ENCODE data around the gene UBE2K.

Gene UBE2K

GRCh38 chr4:39758176-39758575 is 60.2 kb downstream of the UBE2K start:
- H3K4me1 ChIP-seq (ENCODE audit: control insufficient read depth in 2 of 2, insufficient read depth in 1 of 2, low read depth in 1 of 2, low read length in 2 of 2) = no peaks in the 10 kb centered on the region
- H2BK120ac ChIP-seq (ENCODE audit: low read depth, low read length) = no peak overlapping the region
- H2BK15ac ChIP-seq (ENCODE audit: low read length) = no peak overlapping the region
- H2AFZ ChIP-seq (ENCODE audit: low read length) = no peak overlapping the region
- no CpG with 5 or more reads among the region's 6 CpGs for WGBS, 2 donors (ENCODE audit: extremely low coverage in 2 of 2, insufficient read length in 2 of 2, insufficient replicate concordance in 1 of 2)
- H3K9me3 ChIP-seq (replicated peaks in 1 of 2; ENCODE audit: control insufficient read depth in 2 of 2, insufficient read depth in 1 of 2, low read depth in 1 of 2, low read length in 2 of 2) = no peaks in the 10 kb centered on the region
- no peak overlapping the region for H3K9ac ChIP-seq (ENCODE audit: low read depth, low read length, poor library complexity)
- no peak overlapping the region for H3K18ac ChIP-seq (ENCODE audit: low read length)
- H3K4ac ChIP-seq (ENCODE audit: low read length) = no peak overlapping the region
- no peak overlapping the region for H3K4me2 ChIP-seq (ENCODE audit: insufficient read depth, low read length, poor library complexity, severe bottlenecking)
- no peak overlapping the region for H3K23ac ChIP-seq (ENCODE audit: low read depth, low read length, poor library complexity)
- peaks cover 11 to 89% of the 10 kb centered on the region in 2 donors for H3K36me3 ChIP-seq (replicated peaks in 1 of 2; ENCODE audit: control insufficient read depth in 2 of 2, insufficient read depth in 2 of 2, low read length in 2 of 2)
- H3K27ac ChIP-seq (replicated peaks; ENCODE audit: low read length) = no peak overlapping the region
- no peak overlapping the region for H3K14ac ChIP-seq (ENCODE audit: low read length)
- H2BK5ac ChIP-seq (ENCODE audit: low read length) = no peak overlapping the region
- H4K91ac ChIP-seq (ENCODE audit: low read depth, low read length, poor library complexity) = no peak overlapping the region
- no peaks in the 10 kb centered on the region for H3K79me1 ChIP-seq (ENCODE audit: low read depth, low read length)
- DNase-seq (ENCODE audit: low spot score) = no peak
- H3K4me3 ChIP-seq (ENCODE audit: low read length in 2 of 2) = no peak overlapping the region
- H2AK5ac ChIP-seq (ENCODE audit: low read depth, low read length) = no peak overlapping the region
- no peak overlapping the region for H2BK12ac ChIP-seq (ENCODE audit: low read length)
- no peak overlapping the region for H4K8ac ChIP-seq (ENCODE audit: low read depth, low read length)
- H3K27me3 ChIP-seq (ENCODE audit: control insufficient read depth in 3 of 3, insufficient read depth in 3 of 3, low read depth in 1 of 3, low read length in 3 of 3) = no peaks in the 10 kb centered on the region

GRCh38 chr4:39759569-39759968 is 61.6 kb downstream of the UBE2K start:
- no peak overlapping the region for H3K4ac ChIP-seq (ENCODE audit: low read length)
- H2BK12ac ChIP-seq (ENCODE audit: low read length) = no peak overlapping the region
- H3K4me1 ChIP-seq (ENCODE audit: control insufficient read depth in 2 of 2, insufficient read depth in 1 of 2, low read depth in 1 of 2, low read length in 2 of 2) = no peaks in the 10 kb centered on the region
- peaks cover 11 to 91% of the 10 kb centered on the region in 2 donors for H3K36me3 ChIP-seq (replicated peaks in 1 of 2; ENCODE audit: control insufficient read depth in 2 of 2, insufficient read depth in 2 of 2, low read length in 2 of 2)
- no peak overlapping the region for H2AFZ ChIP-seq (ENCODE audit: low read length)
- no peak overlapping the region for H2BK5ac ChIP-seq (ENCODE audit: low read length)
- H3K9ac ChIP-seq (ENCODE audit: low read depth, low read length, poor library complexity) = no peak overlapping the region
- no CpG with 5 or more reads among the region's 4 CpGs for WGBS, 2 donors (ENCODE audit: extremely low coverage in 2 of 2, insufficient read length in 2 of 2, insufficient replicate concordance in 1 of 2)
- no peak overlapping the region for H3K27ac ChIP-seq (replicated peaks; ENCODE audit: low read length)
- no peak overlapping the region for H2BK120ac ChIP-seq (ENCODE audit: low read depth, low read length)
- H3K18ac ChIP-seq (ENCODE audit: low read length) = no peak overlapping the region
- no peak for DNase-seq (ENCODE audit: low spot score)
- H3K4me3 ChIP-seq (ENCODE audit: low read length in 2 of 2) = no peak overlapping the region
- no peak overlapping the region for H2BK15ac ChIP-seq (ENCODE audit: low read length)
- H3K23ac ChIP-seq (ENCODE audit: low read depth, low read length, poor library complexity) = no peak overlapping the region
- H2AK5ac ChIP-seq (ENCODE audit: low read depth, low read length) = no peak overlapping the region
- H3K4me2 ChIP-seq (ENCODE audit: insufficient read depth, low read length, poor library complexity, severe bottlenecking) = no peak overlapping the region
- H3K9me3 ChIP-seq (replicated peaks in 1 of 2; ENCODE audit: control insufficient read depth in 2 of 2, insufficient read depth in 1 of 2, low read depth in 1 of 2, low read length in 2 of 2) = no peaks in the 10 kb centered on the region
- no peak overlapping the region for H3K14ac ChIP-seq (ENCODE audit: low read length)
- H4K8ac ChIP-seq (ENCODE audit: low read depth, low read length) = no peak overlapping the region
- no peaks in the 10 kb centered on the region for H3K79me1 ChIP-seq (ENCODE audit: low read depth, low read length)
- no peak overlapping the region for H4K91ac ChIP-seq (ENCODE audit: low read depth, low read length, poor library complexity)
- H3K27me3 ChIP-seq (ENCODE audit: control insufficient read depth in 3 of 3, insufficient read depth in 3 of 3, low read depth in 1 of 3, low read length in 3 of 3) = no peaks in the 10 kb centered on the region

DNA sequence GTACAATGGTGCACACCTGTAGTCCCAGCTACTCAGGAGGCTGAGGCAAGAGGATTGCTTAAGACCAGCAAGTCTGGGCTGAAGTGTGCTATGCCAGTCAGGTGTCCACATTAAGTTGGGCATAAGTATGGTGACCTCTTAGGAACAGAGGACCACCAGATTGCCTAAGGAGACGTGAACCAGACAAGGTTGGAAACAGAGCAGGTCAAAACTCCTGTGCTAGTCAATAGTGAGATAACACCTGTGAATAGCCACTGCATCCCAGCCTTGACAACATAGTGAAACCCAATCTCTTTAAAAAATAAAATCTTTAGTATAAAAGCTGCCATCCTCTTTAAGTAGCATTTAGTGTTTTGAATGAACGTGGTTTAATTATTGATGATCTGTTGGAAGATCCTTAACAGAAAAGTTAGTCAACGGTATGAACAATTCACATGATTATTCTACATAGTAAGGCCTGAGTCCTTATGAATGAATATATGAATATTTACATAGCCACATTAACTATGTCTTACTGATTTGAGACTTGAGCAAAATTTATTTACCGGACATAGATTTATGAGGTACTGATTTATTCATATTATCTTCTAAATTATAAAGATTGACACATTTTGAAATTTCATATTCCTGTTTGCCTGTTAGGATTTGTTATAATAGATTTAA is 63.2 kb downstream of the UBE2K start:
- H2AK5ac ChIP-seq (ENCODE audit: low read depth, low read length) = no peak overlapping the region
- no peaks in the 10 kb centered on the region for H3K4me1 ChIP-seq (ENCODE audit: control insufficient read depth in 2 of 2, insufficient read depth in 1 of 2, low read depth in 1 of 2, low read length in 2 of 2)
- no peak for DNase-seq (ENCODE audit: low spot score)
- no peak overlapping the region for H4K8ac ChIP-seq (ENCODE audit: low read depth, low read length)
- peaks cover 12 to 94% of the 10 kb centered on the region in 2 donors for H3K36me3 ChIP-seq (replicated peaks in 1 of 2; ENCODE audit: control insufficient read depth in 2 of 2, insufficient read depth in 2 of 2, low read length in 2 of 2)
- no peak overlapping the region for H2BK15ac ChIP-seq (ENCODE audit: low read length)
- no peak overlapping the region for H4K91ac ChIP-seq (ENCODE audit: low read depth, low read length, poor library complexity)
- no peak overlapping the region for H3K4me3 ChIP-seq (ENCODE audit: low read length in 2 of 2)
- no peak overlapping the region for H3K23ac ChIP-seq (ENCODE audit: low read depth, low read length, poor library complexity)
- no peak overlapping the region for H3K27ac ChIP-seq (replicated peaks; ENCODE audit: low read length)
- no peak overlapping the region for H3K4ac ChIP-seq (ENCODE audit: low read length)
- no peak overlapping the region for H2BK120ac ChIP-seq (ENCODE audit: low read depth, low read length)
- H3K18ac ChIP-seq (ENCODE audit: low read length) = no peak overlapping the region
- H2AFZ ChIP-seq (ENCODE audit: low read length) = no peak overlapping the region
- no peak overlapping the region for H3K9ac ChIP-seq (ENCODE audit: low read depth, low read length, poor library complexity)
- WGBS, 2 donors (ENCODE audit: extremely low coverage in 2 of 2, insufficient read length in 2 of 2, insufficient replicate concordance in 1 of 2) = no CpG with 5 or more reads among the region's 4 CpGs
- no peak overlapping the region for H2BK5ac ChIP-seq (ENCODE audit: low read length)
- H2BK12ac ChIP-seq (ENCODE audit: low read length) = no peak overlapping the region
- H3K9me3 ChIP-seq (replicated peaks in 1 of 2; ENCODE audit: control insufficient read depth in 2 of 2, insufficient read depth in 1 of 2, low read depth in 1 of 2, low read length in 2 of 2) = peaks cover 0 to 7% of the 10 kb centered on the region in 2 donors
- H3K79me1 ChIP-seq (ENCODE audit: low read depth, low read length) = no peaks in the 10 kb centered on the region
- no peaks in the 10 kb centered on the region for H3K27me3 ChIP-seq (ENCODE audit: control insufficient read depth in 3 of 3, insufficient read depth in 3 of 3, low read depth in 1 of 3, low read length in 3 of 3)
- no peak overlapping the region for H3K14ac ChIP-seq (ENCODE audit: low read length)
- no peak overlapping the region for H3K4me2 ChIP-seq (ENCODE audit: insufficient read depth, low read length, poor library complexity, severe bottlenecking)

- Histone ChIP-seq H2AFZ (ENCODE audit: low read length) (no peak overlapping the region), H3K14ac (ENCODE audit: low read length) (no peak overlapping the region), H3K27ac (replicated peaks; ENCODE audit: low read length) (no peak overlapping the region), H2BK120ac (ENCODE audit: low read depth, low read length) (no peak overlapping the region), H2BK5ac (ENCODE audit: low read length) (no peak overlapping the region), H2BK12ac (ENCODE audit: low read length) (no peak overlapping the region), H3K9ac (ENCODE audit: low read depth, low read length, poor library complexity) (no peak overlapping the region), H3K36me3 (replicated peaks in 1 of 2; ENCODE audit: control insufficient read depth in 2 of 2, insufficient read depth in 2 of 2, low read length in 2 of 2) (peaks cover 13 to 94% of the 10 kb centered on the region in 2 donors), H2BK15ac (ENCODE audit: low read length) (no peak overlapping the region), H3K4me2 (ENCODE audit: insufficient read depth, low read length, poor library complexity, severe bottlenecking) (no peak overlapping the region), H3K9me3 (replicated peaks in 1 of 2; ENCODE audit: control insufficient read depth in 2 of 2, insufficient read depth in 1 of 2, low read depth in 1 of 2, low read length in 2 of 2) (peaks cover 0 to 8% of the 10 kb centered on the region in 2 donors), H4K91ac (ENCODE audit: low read depth, low read length, poor library complexity) (no peak overlapping the region), H3K4me1 (ENCODE audit: control insufficient read depth in 2 of 2, insufficient read depth in 1 of 2, low read depth in 1 of 2, low read length in 2 of 2) (no peaks in the 10 kb centered on the region), H2AK5ac (ENCODE audit: low read depth, low read length) (no peak overlapping the region), H3K23ac (ENCODE audit: low read depth, low read length, poor library complexity) (no peak overlapping the region), H3K79me1 (ENCODE audit: low read depth, low read length) (no peaks in the 10 kb centered on the region), H3K4me3 (ENCODE audit: low read length in 2 of 2) (no peak overlapping the region), H3K18ac (ENCODE audit: low read length) (no peak overlapping the region), H4K8ac (ENCODE audit: low read depth, low read length) (no peak overlapping the region), H3K4ac (ENCODE audit: low read length) (no peak overlapping the region), H3K27me3 (ENCODE audit: control insufficient read depth in 3 of 3, insufficient read depth in 3 of 3, low read depth in 1 of 3, low read length in 3 of 3) (no peaks in the 10 kb centered on the region)
- WGBS, 2 donors (ENCODE audit: extremely low coverage in 2 of 2, insufficient read length in 2 of 2, insufficient replicate concordance in 1 of 2) = no CpG with 5 or more reads among the region's 9 CpGs
- no peak for DNase-seq (ENCODE audit: low spot score)
Observed at GRCh38 chr4:39763714-39764572, 66.0 kb downstream of the UBE2K start.

All from neuronal stem cell (in vitro differentiated cells).